K562 (cell line): ENCODE data around the gene HSD17B1. TPM values are rescaled to one million over a fixed set of nuclear protein-coding genes. Genes with fewer than 3 reads are reported as not detected.

Experiments used
- CTBP1 ChIP-seq: fragments of 450-650 bp; IDR thresholded peaks from 2 replicates; pipeline ENCODE4 v1.6.1; 2016; ENCODE audit warnings: borderline replicate concordance
- EGR1 ChIP-seq: fragments of 450-650 bp; conservative IDR thresholded peaks from 2 replicates; pipeline ENCODE4 v1.6.1; 2017; ENCODE audit warnings: mild to moderate bottlenecking
- KAT2B ChIP-seq: IDR thresholded peaks from one replicate; pipeline ENCODE4 v1.6.1; 2012; ENCODE audit warnings: low read depth, mild to moderate bottlenecking, control low read depth, inconsistent platforms, low read length, moderate library complexity
- MYC ChIP-seq, 2 experiments: fragments of 250-450 bp in 1 of 2; sonication (Bioruptor Pico) in 1 of 2; IDR thresholded peaks; 2 replicates each; pipeline versions ENCODE4 v1.5.1 to v1.6.1; 2012 to 2021; ENCODE audit warnings: low read depth in 2 of 2, borderline replicate concordance in 1 of 2, improper control_type of control experiment in 1 of 2, low read length in 1 of 2, mild to moderate bottlenecking in 1 of 2, moderate library complexity in 1 of 2
- PHTF2 ChIP-seq: fragments of 250-450 bp; sonication (Bioruptor Pico); IDR thresholded peaks from 2 replicates; pipeline ENCODE4 v1.5.0; 2021; ENCODE audit warnings: mild to moderate bottlenecking
- RB1 ChIP-seq: fragments of 450-650 bp; IDR thresholded peaks from 2 replicates; pipeline ENCODE4 v1.6.1; 2017; ENCODE audit warnings: low read depth, mild to moderate bottlenecking
- SRF ChIP-seq, 2 experiments: fragments of 250-450, 450-650 bp in 1 of 2; sonication (Bioruptor Pico) in 1 of 2; sonication (generic) in 1 of 2; formaldehyde crosslinking; IDR thresholded peaks; 2 replicates each; pipeline versions ENCODE4 v1.5.0 to v1.5.1; 2020 to 2022; ENCODE audit warnings: mild to moderate bottlenecking in 1 of 2, missing genetic modification reagents in 1 of 2
- SUPT5H ChIP-seq: fragments of 450-650 bp; IDR thresholded peaks from 2 replicates; pipeline ENCODE4 v1.6.1; 2016
- ZNF707 ChIP-seq: fragments of 250-450 bp; sonication (Bioruptor Pico); conservative IDR thresholded peaks from 2 replicates; pipeline ENCODE4 v1.8.0; 2022; ENCODE audit warnings: inconsistent platforms, mild to moderate bottlenecking, moderate library complexity
- ZNF780A ChIP-seq: fragments of 250-450 bp; sonication (Bioruptor Pico); IDR thresholded peaks from 2 replicates; pipeline ENCODE4 v1.5.0; 2021; ENCODE audit warnings: mild to moderate bottlenecking
- ZSCAN29 ChIP-seq: fragments of 450-650 bp; IDR thresholded peaks from 2 replicates; pipeline ENCODE4 v1.6.1; 2017
- polyA plus RNA-seq, 8 experiments: library from polyadenylated mRNA; depleted of rRNA in 4 of 8; stranded (reverse) in 5 of 8; unstranded in 3 of 8; fragments of >200 nt; fragmentation: Nextera tagmentation in 2 of 8; fragmentation: Illumina TruSeq in 1 of 8; extraction: Ambion mirVana in 2 of 8; extraction: Trizol in 1 of 8; gene quantifications; 2 replicates each; pipeline versions ENCODE4 v1.2.1 to v1.2.3, GENCODE V29; 2011 to 2014; ENCODE audit warnings: inconsistent platforms in 1 of 8, missing spikeins in 1 of 8
- total RNA-seq, 7 experiments: library from RNA; depleted of rRNA in 6 of 7; stranded (reverse); fragments of >200 nt in 6 of 7; fragmentation: Illumina TruSeq in 2 of 7; extraction: Trizol in 2 of 7; gene quantifications; 2 replicates each; pipeline versions ENCODE4 v1.2.1 to v1.2.3, GENCODE V29; 2011 to 2021; ENCODE audit warnings: low replicate concordance in 1 of 7
- TF ChIP-seq, protein P1 (sequence below): sonication (generic); formaldehyde crosslinking; IDR thresholded peaks from 2 replicates; pipeline ENCODE4 v1.8.1; 2023; ENCODE audit warnings: missing genetic modification reagents, mild to moderate bottlenecking, borderline replicate concordance
- TF ChIP-seq, protein P2 (sequence below): sonication (generic); formaldehyde crosslinking; IDR thresholded peaks from 2 replicates; pipeline ENCODE4 v1.8.0; 2022; ENCODE audit warnings: mild to moderate bottlenecking, missing genetic modification reagents, borderline replicate concordance
- TF ChIP-seq, protein P3 (sequence below): sonication (generic); formaldehyde crosslinking; IDR thresholded peaks from 2 replicates; pipeline ENCODE4 v1.8.0; 2022; ENCODE audit warnings: missing genetic modification reagents, mild to moderate bottlenecking, moderate library complexity, borderline replicate concordance
- TF ChIP-seq, protein P4 (sequence below): fragments of 150-350 bp; IDR thresholded peaks from 2 replicates; pipeline ENCODE4 v1.6.1; 2014; ENCODE audit warnings: low read depth, mild to moderate bottlenecking, low read length, borderline replicate concordance

The HSD17B1 gene
- total and polyA plus RNA-seq, 9 of the 15 experiments (the other 6 are each of a cell fraction or from before 2014, with no cell fraction given): 0.55 to 21.1 (median 3.6) TPM

DNA sequence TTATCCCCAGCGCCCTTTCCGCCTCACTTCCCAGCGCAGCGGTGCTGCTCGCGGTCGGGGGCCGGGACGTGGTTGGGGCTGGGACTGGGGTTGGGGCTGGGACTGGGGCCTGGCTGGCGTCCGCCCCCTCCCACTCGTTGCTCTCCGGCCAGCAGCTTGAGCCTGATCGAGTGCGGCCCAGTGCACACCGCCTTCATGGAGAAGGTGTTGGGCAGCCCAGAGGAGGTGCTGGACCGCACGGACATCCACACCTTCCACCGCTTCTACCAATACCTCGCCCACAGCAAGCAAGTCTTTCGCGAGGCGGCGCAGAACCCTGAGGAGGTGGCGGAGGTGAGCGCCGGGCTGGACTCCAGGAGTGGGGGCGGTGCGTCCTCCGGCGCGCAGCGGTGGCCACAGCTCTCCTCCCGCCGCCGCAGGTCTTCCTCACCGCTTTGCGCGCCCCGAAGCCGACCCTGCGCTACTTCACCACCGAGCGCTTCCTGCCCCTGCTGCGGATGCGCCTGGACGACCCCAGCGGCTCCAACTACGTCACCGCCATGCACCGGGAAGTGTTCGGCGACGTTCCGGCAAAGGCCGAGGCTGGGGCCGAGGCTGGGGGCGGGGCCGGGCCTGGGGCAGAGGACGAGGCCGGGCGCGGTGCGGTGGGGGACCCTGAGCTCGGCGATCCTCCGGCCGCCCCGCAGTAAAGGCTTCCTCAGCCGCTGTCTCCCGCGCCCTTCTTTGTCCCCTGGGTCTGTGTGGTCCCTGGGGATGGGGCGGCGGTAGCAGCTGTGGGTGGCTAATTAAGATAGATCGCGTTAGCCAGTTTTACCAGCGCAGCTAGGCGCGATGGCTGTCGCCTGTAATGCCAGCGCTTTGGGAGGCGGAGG lies 1.8 kb downstream of the HSD17B1 start (continued):
- TF ChIP-seq, protein P1, sequence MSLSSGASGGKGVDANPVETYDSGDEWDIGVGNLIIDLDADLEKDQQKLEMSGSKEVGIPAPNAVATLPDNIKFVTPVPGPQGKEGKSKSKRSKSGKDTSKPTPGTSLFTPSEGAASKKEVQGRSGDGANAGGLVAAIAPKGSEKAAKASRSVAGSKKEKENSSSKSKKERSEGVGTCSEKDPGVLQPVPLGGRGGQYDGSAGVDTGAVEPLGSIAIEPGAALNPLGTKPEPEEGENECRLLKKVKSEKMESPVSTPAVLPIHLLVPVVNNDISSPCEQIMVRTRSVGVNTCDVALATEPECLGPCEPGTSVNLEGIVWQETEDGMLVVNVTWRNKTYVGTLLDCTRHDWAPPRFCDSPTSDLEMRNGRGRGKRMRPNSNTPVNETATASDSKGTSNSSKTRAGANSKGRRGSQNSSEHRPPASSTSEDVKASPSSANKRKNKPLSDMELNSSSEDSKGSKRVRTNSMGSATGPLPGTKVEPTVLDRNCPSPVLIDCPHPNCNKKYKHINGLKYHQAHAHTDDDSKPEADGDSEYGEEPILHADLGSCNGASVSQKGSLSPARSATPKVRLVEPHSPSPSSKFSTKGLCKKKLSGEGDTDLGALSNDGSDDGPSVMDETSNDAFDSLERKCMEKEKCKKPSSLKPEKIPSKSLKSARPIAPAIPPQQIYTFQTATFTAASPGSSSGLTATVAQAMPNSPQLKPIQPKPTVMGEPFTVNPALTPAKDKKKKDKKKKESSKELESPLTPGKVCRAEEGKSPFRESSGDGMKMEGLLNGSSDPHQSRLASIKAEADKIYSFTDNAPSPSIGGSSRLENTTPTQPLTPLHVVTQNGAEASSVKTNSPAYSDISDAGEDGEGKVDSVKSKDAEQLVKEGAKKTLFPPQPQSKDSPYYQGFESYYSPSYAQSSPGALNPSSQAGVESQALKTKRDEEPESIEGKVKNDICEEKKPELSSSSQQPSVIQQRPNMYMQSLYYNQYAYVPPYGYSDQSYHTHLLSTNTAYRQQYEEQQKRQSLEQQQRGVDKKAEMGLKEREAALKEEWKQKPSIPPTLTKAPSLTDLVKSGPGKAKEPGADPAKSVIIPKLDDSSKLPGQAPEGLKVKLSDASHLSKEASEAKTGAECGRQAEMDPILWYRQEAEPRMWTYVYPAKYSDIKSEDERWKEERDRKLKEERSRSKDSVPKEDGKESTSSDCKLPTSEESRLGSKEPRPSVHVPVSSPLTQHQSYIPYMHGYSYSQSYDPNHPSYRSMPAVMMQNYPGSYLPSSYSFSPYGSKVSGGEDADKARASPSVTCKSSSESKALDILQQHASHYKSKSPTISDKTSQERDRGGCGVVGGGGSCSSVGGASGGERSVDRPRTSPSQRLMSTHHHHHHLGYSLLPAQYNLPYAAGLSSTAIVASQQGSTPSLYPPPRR: no peak
- TF ChIP-seq SUPT5H (peak; percentile 77), ZNF780A (no peak), EGR1 (peak; percentile 82), PHTF2 (no peak), SRF (CRISPR knock-in tag; IDR thresholded peaks at IDR 0.05) (0 out of 4 replicates have a peak, but pooled peaks of 1 of the 2 experiments have one; percentile 20), ZNF707 (CRISPR knock-in tag) (no peak), CTBP1 (peak; percentile 76), ZSCAN29 (no peak), RB1 (0 out of 2 replicates have a peak, but pooled peaks have one; percentile 34), MYC (IDR thresholded peaks at IDR 0.05; ENCODE audit: low read depth, low read length) (peak; percentile 32; the same call in 1 of the 2 replicates), MYC (CRISPR knock-in tag; IDR thresholded peaks at IDR 0.05; ENCODE audit: borderline replicate concordance, low read depth) (0 out of 2 replicates have a peak, but pooled peaks have one; percentile 55), KAT2B (no peak)
- TF ChIP-seq, protein P2, sequence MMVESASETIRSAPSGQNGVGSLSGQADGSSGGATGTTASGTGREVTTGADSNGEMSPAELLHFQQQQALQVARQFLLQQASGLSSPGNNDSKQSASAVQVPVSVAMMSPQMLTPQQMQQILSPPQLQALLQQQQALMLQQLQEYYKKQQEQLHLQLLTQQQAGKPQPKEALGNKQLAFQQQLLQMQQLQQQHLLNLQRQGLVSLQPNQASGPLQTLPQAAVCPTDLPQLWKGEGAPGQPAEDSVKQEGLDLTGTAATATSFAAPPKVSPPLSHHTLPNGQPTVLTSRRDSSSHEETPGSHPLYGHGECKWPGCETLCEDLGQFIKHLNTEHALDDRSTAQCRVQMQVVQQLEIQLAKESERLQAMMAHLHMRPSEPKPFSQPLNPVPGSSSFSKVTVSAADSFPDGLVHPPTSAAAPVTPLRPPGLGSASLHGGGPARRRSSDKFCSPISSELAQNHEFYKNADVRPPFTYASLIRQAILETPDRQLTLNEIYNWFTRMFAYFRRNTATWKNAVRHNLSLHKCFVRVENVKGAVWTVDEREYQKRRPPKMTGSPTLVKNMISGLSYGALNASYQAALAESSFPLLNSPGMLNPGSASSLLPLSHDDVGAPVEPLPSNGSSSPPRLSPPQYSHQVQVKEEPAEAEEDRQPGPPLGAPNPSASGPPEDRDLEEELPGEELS (CRISPR knock-in tag): no peak
- TF ChIP-seq, protein P3, sequence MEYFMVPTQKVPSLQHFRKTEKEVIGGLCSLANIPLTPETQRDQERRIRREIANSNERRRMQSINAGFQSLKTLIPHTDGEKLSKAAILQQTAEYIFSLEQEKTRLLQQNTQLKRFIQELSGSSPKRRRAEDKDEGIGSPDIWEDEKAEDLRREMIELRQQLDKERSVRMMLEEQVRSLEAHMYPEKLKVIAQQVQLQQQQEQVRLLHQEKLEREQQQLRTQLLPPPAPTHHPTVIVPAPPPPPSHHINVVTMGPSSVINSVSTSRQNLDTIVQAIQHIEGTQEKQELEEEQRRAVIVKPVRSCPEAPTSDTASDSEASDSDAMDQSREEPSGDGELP: peak; percentile 76; the same call in 1 of the 2 replicates
- TF ChIP-seq, protein P4, sequence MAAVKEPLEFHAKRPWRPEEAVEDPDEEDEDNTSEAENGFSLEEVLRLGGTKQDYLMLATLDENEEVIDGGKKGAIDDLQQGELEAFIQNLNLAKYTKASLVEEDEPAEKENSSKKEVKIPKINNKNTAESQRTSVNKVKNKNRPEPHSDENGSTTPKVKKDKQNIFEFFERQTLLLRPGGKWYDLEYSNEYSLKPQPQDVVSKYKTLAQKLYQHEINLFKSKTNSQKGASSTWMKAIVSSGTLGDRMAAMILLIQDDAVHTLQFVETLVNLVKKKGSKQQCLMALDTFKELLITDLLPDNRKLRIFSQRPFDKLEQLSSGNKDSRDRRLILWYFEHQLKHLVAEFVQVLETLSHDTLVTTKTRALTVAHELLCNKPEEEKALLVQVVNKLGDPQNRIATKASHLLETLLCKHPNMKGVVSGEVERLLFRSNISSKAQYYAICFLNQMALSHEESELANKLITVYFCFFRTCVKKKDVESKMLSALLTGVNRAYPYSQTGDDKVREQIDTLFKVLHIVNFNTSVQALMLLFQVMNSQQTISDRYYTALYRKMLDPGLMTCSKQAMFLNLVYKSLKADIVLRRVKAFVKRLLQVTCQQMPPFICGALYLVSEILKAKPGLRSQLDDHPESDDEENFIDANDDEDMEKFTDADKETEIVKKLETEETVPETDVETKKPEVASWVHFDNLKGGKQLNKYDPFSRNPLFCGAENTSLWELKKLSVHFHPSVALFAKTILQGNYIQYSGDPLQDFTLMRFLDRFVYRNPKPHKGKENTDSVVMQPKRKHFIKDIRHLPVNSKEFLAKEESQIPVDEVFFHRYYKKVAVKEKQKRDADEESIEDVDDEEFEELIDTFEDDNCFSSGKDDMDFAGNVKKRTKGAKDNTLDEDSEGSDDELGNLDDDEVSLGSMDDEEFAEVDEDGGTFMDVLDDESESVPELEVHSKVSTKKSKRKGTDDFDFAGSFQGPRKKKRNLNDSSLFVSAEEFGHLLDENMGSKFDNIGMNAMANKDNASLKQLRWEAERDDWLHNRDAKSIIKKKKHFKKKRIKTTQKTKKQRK: no peak
